KMS-11 (cell line): Measurements from ENCODE around the gene CCDC183.

ENCODE experiments used
- H2AFZ ChIP-seq: fragments of 200-600 bp; sonication (generic); 2 replicates; pipeline ENCODE4 v1.6.1; 2016; ENCODE audit warnings: antibody characterized with exemption, mixed run types, low read depth
- H3K27ac ChIP-seq: fragments of 200-600 bp; sonication (generic); 2 replicates; pipeline ENCODE4 v1.6.1; 2016; ENCODE audit warnings: mild to moderate bottlenecking, mixed run types
- H3K27me3 ChIP-seq: fragments of 200-600 bp; sonication (generic); 2 replicates; pipeline ENCODE4 v1.6.1; 2017; ENCODE audit warnings: mild to moderate bottlenecking, low read depth, mixed run types, moderate library complexity; ENCODE audit not compliant: insufficient read depth
- H3K36me3 ChIP-seq: fragments of 200-600 bp; sonication (generic); 2 replicates; pipeline ENCODE4 v1.6.1; 2017; ENCODE audit warnings: mild to moderate bottlenecking, mixed run types; ENCODE audit not compliant: insufficient read depth
- H3K4me1 ChIP-seq: fragments of 200-600 bp; sonication (generic); 2 replicates; pipeline ENCODE4 v1.6.1; 2016; ENCODE audit warnings: mild to moderate bottlenecking, low read depth, mixed run types; ENCODE audit not compliant: poor library complexity, severe bottlenecking
- H3K4me2 ChIP-seq: fragments of 200-600 bp; sonication (generic); 2 replicates; pipeline ENCODE4 v1.7.0; 2016; ENCODE audit warnings: mild to moderate bottlenecking, mixed run types
- H3K4me3 ChIP-seq: fragments of 200-600 bp; sonication (generic); IDR thresholded peaks from 2 replicates; pipeline ENCODE4 v1.6.1; 2017; ENCODE audit warnings: low read depth, low read length, mixed read lengths; ENCODE audit not compliant: insufficient read depth
- H3K79me2 ChIP-seq: fragments of 200-600 bp; sonication (generic); 2 replicates; pipeline ENCODE4 v1.6.1; 2016; ENCODE audit warnings: low read depth, mixed run types; ENCODE audit not compliant: insufficient read depth
- H3K9ac ChIP-seq: fragments of 200-600 bp; sonication (generic); 2 replicates; pipeline ENCODE4 v1.6.1; 2016; ENCODE audit warnings: mild to moderate bottlenecking, mixed run types
- H4K20me1 ChIP-seq: fragments of 200-600 bp; sonication (generic); 2 replicates; pipeline ENCODE4 v1.6.1; 2016; ENCODE audit warnings: mild to moderate bottlenecking, mixed run types; ENCODE audit not compliant: insufficient read depth
- TF ChIP-seq, protein P1 (sequence below): fragments of 200-600 bp; sonication (generic); conservative IDR thresholded peaks from 2 replicates; pipeline ENCODE4 v1.6.1; 2017; ENCODE audit warnings: low read depth, mild to moderate bottlenecking, antibody characterized with exemption, low read length, moderate library complexity, mixed read lengths

The CCDC183 gene

DNA sequence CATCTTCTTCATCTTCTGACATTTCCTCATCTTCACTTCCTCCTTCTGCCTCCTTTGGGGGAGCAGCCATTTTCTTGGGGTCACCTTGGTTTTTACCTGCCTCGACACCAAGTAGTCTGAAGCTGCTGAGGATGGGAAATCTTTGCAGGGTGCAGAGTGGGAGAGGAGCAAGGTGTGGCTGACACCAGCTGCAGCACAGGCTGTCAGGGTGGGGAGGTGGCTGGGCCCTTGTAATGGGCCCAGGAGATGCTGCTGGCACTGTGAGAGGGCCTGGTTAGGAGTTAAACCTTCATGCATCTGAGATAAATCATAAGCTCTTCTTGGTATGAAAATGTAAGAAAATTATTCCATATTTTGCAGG is 19.3 kb downstream of the CCDC183 start:
- Histone ChIP-seq H3K27ac (no peak overlapping the region), H2AFZ (no peak overlapping the region), H4K20me1 (0 out of 2 replicates have a peak, but pooled peaks cover 4% of the 10 kb centered on the region), H3K4me1 (no peaks in the 10 kb centered on the region), H3K4me3 (no peak overlapping the region), H3K9ac (no peak overlapping the region), H3K36me3 (no peaks in the 10 kb centered on the region), H3K27me3 (no peaks in the 10 kb centered on the region), H3K4me2 (no peak overlapping the region), H3K79me2 (peaks cover 32% of the 10 kb centered on the region)
- TF ChIP-seq, protein P1, sequence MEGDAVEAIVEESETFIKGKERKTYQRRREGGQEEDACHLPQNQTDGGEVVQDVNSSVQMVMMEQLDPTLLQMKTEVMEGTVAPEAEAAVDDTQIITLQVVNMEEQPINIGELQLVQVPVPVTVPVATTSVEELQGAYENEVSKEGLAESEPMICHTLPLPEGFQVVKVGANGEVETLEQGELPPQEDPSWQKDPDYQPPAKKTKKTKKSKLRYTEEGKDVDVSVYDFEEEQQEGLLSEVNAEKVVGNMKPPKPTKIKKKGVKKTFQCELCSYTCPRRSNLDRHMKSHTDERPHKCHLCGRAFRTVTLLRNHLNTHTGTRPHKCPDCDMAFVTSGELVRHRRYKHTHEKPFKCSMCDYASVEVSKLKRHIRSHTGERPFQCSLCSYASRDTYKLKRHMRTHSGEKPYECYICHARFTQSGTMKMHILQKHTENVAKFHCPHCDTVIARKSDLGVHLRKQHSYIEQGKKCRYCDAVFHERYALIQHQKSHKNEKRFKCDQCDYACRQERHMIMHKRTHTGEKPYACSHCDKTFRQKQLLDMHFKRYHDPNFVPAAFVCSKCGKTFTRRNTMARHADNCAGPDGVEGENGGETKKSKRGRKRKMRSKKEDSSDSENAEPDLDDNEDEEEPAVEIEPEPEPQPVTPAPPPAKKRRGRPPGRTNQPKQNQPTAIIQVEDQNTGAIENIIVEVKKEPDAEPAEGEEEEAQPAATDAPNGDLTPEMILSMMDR, result no peak

DNA sequence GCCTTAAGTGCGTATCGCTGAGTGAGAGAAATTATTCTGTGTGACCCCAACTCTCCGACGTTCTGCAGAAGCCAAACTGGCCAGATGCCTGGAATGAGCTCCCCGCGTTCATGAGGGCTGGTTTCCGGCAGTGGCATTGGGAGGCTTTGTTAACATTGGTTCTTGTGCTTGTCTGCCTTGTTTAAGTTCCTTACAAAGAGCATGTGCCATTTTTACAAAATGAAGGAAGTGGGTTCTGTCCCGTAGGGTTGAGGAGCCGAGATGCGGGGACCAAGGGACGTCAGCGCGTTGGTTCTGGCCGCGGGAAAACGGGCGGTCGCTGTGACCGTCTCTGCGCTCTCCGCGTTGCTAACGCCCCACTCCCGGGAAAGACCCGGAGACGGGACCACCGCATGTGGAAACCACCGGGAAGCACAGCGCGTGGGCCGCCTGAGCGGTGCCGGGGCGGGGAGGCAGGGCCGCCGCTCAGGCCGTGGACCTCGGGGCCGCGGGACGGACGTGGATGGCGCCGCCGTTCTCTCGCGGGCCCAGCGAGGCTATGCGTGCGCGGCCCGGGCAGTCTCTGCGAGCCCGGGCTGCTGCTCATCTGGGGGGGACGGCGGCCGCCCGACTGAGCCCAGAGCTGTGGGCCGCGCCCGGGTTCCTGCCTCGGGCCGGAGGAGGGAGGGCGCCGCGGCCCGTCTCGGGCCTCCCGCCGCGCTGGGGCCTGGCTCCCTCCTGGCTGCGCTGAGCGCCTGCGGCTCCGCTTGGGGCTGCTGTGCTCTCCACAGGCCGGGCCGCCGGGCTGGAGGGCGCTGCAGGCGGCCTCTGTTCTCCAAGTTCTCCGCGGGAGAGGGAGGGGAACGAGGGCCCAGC is 25.1 kb downstream of the CCDC183 start:
- no peak overlapping the region for H3K4me2 ChIP-seq

DNA sequence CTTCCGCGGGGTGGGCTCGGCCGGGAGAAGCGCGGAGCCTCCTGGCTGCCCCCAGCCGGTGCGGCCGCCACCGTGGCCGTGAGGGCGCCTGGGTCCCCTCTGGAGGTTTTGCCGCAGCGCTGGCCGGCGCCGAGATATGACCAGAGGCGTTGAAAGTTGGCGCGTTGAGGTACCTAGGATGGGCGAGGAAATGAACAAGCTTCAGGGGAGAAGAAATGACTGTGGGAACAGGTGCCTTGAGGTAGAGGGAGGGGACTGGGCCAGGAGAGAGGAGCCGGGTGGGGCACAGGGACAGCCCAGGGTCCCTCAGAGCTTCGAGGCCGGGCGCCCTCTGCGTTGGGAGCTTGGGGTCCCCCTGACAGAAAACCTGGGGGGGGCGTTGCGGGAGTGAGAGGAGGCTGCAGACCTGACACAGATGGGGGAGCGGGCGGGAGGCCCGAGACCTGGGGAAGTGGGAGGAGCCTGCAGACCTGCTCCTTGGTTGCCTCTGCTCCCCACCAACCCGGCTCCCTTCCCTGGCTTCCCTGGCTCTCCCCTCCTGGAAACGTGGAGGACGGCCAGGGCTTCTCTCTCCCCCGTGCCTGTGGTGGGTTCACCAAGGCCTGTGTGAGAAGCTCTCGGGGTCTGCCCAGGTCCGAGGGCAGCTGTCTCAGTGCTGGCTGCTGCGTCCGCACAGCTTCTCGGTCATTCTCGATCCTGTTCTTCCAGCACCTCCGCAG is 25.8 kb downstream of the CCDC183 start:
- TF ChIP-seq, protein P1, result no peak
- no peaks in the 10 kb centered on the region for H3K4me1 ChIP-seq
- no peak overlapping the region for H3K9ac ChIP-seq
- peaks cover 3% of the 10 kb centered on the region for H3K79me2 ChIP-seq
- H3K4me3 ChIP-seq, result no peak overlapping the region
- H3K27me3 ChIP-seq, result no peaks in the 10 kb centered on the region
- H4K20me1 ChIP-seq, result no peaks in the 10 kb centered on the region; the same call in 1 of the 2 replicates
- H3K36me3 ChIP-seq, result no peaks in the 10 kb centered on the region
- no peak overlapping the region for H3K27ac ChIP-seq
- no peak overlapping the region for H2AFZ ChIP-seq
- H3K4me2 ChIP-seq, result no peak overlapping the region

More for the DNA sequence above, 25.1 kb downstream of the CCDC183 start:
- no peak overlapping the region for H3K27ac ChIP-seq
- TF ChIP-seq, protein P1, result no peak
- H3K27me3 ChIP-seq, result no peaks in the 10 kb centered on the region
- H3K36me3 ChIP-seq, result no peaks in the 10 kb centered on the region
- no peak overlapping the region for H3K4me3 ChIP-seq
- no peaks in the 10 kb centered on the region for H3K4me1 ChIP-seq
- H3K9ac ChIP-seq, result no peak overlapping the region
- H2AFZ ChIP-seq, result no peak overlapping the region
- H4K20me1 ChIP-seq, result peaks cover 4% of the 10 kb centered on the region; the same call in 1 of the 2 replicates
- peaks cover 5% of the 10 kb centered on the region for H3K79me2 ChIP-seq

DNA sequence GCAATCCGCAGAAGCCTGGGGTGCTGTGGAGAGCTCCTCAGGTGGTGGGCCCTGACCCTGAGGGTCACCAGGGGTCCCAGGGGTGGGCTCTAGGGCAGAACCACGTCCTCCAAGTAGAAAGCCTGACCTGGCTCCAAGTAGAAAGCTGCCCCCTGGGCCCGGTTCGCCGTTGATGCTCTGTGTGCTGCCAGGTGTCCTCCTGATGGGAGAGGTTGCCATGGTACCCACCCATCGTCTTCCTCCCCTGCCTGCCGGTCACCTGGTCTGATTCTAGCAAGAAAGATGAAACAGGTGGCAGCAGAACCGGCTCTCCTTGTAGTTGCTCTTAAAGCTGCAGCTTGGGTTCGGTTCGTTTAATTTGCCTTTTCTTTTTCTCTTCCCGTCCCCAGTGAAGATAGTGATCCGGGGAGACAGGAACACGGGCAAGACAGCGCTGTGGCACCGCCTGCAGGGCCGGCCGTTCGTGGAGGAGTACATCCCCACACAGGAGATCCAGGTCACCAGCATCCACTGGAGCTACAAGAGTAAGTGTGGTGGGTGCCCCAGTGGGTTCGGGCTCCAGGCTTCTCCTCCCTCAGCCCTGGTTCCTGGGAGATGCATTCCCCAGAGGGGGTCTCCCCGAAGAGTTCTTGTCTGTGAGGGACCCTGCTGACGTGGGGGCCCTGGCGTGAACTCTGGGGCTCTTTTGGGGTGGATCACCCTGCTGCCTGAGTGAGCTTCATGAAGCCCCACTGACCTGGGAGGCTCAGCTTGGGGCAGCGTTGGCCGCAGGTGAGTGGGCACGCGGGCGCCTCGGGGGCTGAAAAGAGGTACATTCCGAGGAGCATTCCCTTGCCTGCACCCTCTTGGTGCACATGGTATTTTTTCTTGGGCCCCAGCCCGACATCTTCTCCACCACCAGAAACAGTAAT is 27.3 kb downstream of the CCDC183 start:
- no peak overlapping the region for H2AFZ ChIP-seq
- H3K27me3 ChIP-seq, result no peaks in the 10 kb centered on the region
- no peak overlapping the region for H3K27ac ChIP-seq
- H3K79me2 ChIP-seq, result no peaks in the 10 kb centered on the region; the same call in 1 of the 2 replicates
- no peaks in the 10 kb centered on the region for H3K4me1 ChIP-seq
- H4K20me1 ChIP-seq, result no peaks in the 10 kb centered on the region; the same call in 1 of the 2 replicates
- no peak overlapping the region for H3K4me3 ChIP-seq
- no peak overlapping the region for H3K4me2 ChIP-seq
- H3K36me3 ChIP-seq, result no peaks in the 10 kb centered on the region
- no peak overlapping the region for H3K9ac ChIP-seq
- TF ChIP-seq, protein P1, result no peak
